Measurements from ENCODE around the gene DSCAM.

- TF ChIP-seq TAF1 (IDR thresholded peaks at IDR 0.05; ENCODE audit: borderline replicate concordance, low read depth, low read length) (no peak), POLR2A (IDR thresholded peaks at IDR 0.05; ENCODE audit: low read depth, low read length) (no peak)
These were observed 555.4 kb downstream of the DSCAM start for GRCh38 chr21:40291560-40291959.
